HG03457 (cell line): Measurements from ENCODE around the gene DCTN5.

Experiments
- ATAC-seq: cut with Tn5 transposase; IDR thresholded peaks from one replicate; pipeline ENCODE4 v1.9.1; 2021; ENCODE audit warnings: moderate number of reproducible peaks; ENCODE audit not compliant: unreplicated experiment

Gene DCTN5

DNA sequence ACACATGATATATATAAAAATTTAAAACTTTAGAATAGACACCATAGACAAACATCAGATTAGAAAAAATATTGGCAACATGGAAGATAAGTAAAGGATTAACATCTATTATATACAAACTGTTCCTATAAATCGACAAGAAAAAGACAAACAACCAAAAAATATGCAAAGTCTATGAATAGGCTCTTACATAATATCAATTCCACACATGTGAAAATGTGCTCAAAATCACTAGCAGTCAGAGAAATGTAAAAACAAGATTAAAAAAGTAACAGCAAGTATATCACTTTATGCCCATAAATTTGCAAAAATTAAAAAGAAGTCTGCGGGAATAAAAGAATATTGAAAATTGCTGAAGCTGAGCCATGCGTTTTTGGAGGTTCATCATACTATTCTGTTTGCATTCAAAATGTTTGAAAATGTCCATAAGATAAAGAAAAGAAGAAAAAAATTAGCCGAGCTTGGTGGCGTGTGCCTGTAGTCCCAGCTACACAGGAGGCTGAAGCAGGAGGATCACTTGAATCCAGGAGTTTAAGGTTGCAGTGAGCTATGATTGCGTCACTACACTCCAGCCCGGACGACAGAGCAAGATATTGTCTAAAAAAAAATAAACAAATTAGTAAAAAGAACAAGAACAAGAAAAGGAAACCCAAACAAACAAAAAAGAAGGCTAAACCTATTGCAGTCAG lies 83.0 kb downstream of the DCTN5 start:
- no peak for ATAC-seq

DNA sequence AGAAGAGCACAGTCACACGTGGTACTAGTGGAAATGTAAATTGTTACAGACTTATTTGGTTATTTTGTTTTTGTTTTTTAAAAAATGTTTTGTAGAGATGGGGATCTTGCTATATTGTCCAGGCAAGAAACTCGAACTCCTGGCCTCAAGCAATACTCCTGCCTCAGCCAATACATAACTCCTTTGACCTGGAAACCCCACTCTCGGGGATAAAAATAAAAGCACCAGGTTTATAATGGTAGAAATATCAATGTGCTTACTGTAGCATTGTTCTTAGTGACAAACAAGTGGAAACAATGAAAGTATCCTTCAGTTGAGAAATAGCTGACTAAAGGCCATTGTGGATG lies 83.5 kb downstream of the DCTN5 start:
- ATAC-seq = no peak

DNA sequence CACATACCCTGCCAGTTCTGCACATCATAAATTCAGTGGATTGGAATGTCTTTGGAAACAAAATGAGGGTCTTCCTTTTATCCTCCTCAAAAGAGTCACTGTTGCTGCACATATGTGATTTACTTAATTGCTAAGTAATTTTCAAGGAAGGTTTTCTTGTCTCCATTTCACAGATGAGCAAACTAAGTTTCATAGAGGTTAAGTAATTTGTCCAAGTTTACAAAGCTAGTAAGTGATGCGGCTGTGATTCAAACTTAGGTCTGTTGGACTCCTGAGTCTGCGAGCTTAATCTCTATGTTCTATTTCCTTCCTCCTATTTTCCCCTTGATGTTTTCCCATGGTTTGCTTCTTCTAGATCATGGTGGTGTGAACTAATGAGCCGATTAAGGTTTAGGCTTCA lies 85.4 kb downstream of the DCTN5 start:
- no peak for ATAC-seq
